Measurements from ENCODE around the gene OPTC. TPM values are rescaled to one million over a fixed set of nuclear protein-coding genes. Genes with fewer than 3 reads are reported as not detected.
A peak's percentile ranks its signal among the peaks of the same experiment; 100 is the strongest.

The OPTC gene
- total RNA-seq, 1 donor = not detected

DNA sequence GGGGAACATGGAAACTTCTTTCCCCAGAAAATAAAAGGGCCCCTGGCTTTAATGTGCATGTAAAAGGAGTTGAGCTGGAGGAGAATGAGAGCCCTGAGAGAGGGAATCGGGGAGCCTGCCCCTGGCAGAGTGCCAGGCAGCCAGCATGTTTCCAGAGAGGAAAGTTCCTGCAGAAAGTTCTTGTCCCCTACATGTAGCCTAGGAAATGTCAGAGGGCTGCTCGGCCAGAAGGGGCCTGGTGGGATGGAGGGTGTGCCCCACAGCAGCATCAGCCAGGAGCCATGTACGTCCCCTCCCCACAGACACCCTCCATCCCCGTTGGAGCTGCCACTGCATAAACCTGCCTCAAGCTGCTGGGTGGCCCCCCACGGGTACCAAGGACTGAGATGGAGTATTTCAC, 23.7 kb upstream of the OPTC start:
- H3K4me3 ChIP-seq (ENCODE audit: low read depth, low read length) = no peak overlapping the region
- TF ChIP-seq, protein P1, sequence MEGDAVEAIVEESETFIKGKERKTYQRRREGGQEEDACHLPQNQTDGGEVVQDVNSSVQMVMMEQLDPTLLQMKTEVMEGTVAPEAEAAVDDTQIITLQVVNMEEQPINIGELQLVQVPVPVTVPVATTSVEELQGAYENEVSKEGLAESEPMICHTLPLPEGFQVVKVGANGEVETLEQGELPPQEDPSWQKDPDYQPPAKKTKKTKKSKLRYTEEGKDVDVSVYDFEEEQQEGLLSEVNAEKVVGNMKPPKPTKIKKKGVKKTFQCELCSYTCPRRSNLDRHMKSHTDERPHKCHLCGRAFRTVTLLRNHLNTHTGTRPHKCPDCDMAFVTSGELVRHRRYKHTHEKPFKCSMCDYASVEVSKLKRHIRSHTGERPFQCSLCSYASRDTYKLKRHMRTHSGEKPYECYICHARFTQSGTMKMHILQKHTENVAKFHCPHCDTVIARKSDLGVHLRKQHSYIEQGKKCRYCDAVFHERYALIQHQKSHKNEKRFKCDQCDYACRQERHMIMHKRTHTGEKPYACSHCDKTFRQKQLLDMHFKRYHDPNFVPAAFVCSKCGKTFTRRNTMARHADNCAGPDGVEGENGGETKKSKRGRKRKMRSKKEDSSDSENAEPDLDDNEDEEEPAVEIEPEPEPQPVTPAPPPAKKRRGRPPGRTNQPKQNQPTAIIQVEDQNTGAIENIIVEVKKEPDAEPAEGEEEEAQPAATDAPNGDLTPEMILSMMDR (IDR thresholded peaks at IDR 0.05; ENCODE audit: insufficient read depth, low read length) = no peak
- DNase-seq (ENCODE audit: low read depth) = no peak

DNA sequence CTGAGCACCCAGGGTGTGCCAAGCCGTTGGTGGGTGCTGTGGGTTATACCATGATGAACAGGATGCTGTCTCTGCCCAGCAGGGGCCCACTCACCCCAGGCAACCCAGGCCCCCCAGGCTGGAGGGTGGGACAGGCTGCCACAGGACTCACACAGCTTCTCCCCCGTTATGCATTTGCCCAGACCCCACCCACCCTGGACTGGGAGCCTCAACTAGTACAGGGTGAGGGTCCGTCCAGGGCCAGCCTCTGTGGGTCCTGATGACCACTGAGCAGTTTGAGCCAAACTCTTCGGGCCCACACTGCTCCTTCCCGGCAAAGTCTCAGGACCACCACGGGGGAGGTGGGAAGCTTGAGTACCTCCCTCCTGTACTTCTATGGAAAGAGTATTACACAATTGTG, 22.1 kb upstream of the OPTC start:
- H3K4me3 ChIP-seq (ENCODE audit: low read depth, low read length) = no peak overlapping the region
- DNase-seq (ENCODE audit: low read depth) = no peak
- TF ChIP-seq, protein P1 (IDR thresholded peaks at IDR 0.05; ENCODE audit: insufficient read depth, low read length) = no peak

DNA sequence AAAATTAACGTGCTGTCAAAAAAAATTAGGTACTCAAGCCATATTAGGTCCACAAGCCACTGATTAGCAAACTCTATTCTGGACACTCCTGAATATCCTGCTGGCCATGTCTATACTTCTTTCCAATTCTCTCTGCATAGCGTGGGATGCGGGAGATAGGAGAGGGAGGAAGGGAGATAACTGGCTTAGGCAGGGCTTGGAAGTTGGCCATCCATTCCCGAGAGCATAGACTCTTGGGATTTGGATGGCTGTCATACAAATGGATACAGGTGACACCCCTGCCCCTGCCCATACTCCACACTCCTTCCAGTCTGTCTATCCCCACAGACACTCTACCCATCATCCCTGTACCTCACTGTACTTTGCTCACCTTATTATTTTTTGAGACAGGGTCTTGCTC, 20.7 kb upstream of the OPTC start:
- no peak for DNase-seq (ENCODE audit: low read depth)
- no peak overlapping the region for H3K4me3 ChIP-seq (ENCODE audit: low read depth, low read length)
- TF ChIP-seq, protein P1 (IDR thresholded peaks at IDR 0.05; ENCODE audit: insufficient read depth, low read length) = no peak

DNA sequence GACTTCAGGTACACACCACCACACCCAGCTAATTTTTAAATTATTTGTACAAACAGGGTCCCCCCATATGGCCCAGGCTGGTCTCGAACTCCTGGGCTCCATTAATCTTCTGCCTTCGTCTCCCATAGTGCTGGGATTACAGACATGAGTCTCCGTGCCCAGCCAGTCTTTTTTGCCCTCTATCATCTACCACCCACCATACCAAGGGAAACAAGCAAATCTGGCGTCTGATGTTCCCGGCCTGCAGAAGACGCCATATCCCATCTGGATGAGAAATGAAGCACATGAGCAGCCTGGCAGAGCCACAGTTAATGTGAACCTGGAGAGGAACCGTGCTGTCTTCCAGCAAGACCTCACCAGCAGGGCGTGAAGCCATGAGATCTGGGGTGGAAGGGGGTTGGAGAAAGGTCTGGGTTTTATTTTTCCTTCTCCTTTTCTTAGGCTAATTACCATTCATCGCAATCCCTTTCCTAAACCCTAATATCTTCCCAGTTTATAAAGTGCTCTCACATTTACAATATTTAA, 20.1 kb upstream of the OPTC start:
- TF ChIP-seq, protein P1 (IDR thresholded peaks at IDR 0.05; ENCODE audit: insufficient read depth, low read length) = no peak
- H3K4me3 ChIP-seq (ENCODE audit: low read depth, low read length) = no peak overlapping the region
- DNase-seq (ENCODE audit: low read depth) = no peak

DNA sequence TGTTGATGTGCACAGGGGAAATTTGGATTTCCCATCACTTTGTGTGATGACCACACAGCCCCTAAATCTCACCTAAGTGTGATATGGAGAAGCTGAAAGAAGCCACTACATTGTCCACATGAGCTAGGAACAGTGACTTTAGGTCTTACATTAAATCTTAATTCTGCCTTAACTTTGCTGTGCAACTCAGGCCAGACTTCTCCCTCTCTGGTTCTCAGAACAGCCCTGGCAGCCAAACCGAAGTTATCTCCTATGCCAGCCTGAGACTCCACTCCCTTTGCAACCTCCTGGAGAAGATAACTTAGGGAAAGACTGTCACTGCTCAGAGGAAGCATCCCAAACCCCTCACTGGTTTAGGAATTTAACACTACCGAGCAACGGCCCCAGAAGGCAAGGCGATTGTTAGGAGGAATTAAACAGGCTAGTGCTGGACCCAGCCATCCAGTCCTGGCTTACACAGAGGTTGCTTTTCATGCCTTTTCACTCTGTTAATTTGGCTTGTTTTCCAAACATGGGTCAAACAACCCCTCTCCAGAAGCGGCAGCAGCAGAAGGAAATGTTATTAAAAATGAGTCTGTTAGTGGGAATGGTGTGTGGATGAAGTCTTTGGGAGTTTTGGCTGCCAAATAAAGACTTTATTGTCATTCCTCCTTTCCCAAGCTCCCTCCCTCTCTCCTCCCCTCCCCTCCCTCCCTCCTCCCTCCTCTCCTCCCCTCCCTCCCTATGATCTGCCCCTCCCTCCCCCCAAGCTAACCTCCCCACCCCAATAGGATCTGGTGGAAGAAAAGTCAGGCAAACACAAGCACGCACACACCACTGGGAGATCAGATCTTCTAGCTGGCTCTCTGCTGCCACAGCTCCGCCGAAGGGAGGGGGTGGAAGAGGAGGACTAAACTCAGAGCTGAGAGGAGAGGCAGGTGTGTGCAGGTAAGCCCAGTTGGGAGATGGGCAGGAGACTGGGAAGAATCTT, 18.7 kb upstream of the OPTC start, which contains the start of gene PRELP:
Gene PRELP (plus strand): TSS at position 795 of the 970 bp plus-strand sequence. CDS start 7,379 bp downstream, outside the sequence.
- H3K4me3 ChIP-seq (ENCODE audit: low read depth, low read length) = no peak within 1 kb of the TSS
- TF ChIP-seq, protein P1 (IDR thresholded peaks at IDR 0.05; ENCODE audit: insufficient read depth, low read length) = peak; percentile 5
- DNase-seq (ENCODE audit: low read depth) = peak; percentile 58

DNA sequence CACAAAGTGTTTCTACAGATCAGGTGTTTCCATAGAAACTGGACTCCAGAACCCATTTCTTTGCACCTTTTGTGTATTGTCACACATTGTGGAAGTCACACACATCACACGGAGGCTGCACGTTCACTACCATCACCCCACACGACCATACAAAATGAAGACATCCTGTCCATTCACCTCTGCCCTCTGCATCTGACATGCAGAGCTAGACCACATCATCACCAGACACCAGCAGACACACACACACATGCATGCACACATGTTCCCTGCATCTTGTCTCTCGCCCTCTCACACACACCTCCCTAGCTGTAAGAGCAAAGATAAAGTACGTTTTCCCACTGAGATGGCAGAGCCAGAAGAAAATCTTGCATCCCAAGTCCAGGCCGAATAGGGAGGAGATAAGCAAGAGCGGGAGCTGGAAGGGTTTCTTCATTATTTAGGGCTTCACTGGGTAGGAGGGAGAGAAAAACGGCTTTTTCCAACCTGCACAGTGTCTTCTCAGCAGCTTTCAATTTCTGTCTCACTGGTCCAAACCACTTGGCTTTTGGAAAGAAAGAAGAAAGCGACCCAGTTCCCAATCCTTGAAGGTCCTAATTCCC, 17.6 kb upstream of the OPTC start:
- DNase-seq (ENCODE audit: low read depth) = no peak
- H3K4me3 ChIP-seq (ENCODE audit: low read depth, low read length) = no peak overlapping the region
- TF ChIP-seq, protein P1 (IDR thresholded peaks at IDR 0.05; ENCODE audit: insufficient read depth, low read length) = no peak
